DOHH2 (cell line): ENCODE measurements around the gene BATF.

Experiments
- EZH2phosphoT487 ChIP-seq: fragments of 200-600 bp; sonication (generic); IDR thresholded peaks from 2 replicates; pipeline ENCODE4 v1.6.1; 2017; ENCODE audit warnings: borderline replicate concordance, mild to moderate bottlenecking, antibody characterized with exemption, low read length, moderate library complexity, mixed read lengths
- TF ChIP-seq, protein P1 (sequence below): fragments of 200-600 bp; sonication (generic); IDR thresholded peaks from one replicate; pipeline ENCODE4 v1.5.1; 2014; ENCODE audit warnings: antibody characterized with exemption, mild to moderate bottlenecking, low read depth, low read length; ENCODE audit not compliant: poor library complexity, severe bottlenecking

DNA sequence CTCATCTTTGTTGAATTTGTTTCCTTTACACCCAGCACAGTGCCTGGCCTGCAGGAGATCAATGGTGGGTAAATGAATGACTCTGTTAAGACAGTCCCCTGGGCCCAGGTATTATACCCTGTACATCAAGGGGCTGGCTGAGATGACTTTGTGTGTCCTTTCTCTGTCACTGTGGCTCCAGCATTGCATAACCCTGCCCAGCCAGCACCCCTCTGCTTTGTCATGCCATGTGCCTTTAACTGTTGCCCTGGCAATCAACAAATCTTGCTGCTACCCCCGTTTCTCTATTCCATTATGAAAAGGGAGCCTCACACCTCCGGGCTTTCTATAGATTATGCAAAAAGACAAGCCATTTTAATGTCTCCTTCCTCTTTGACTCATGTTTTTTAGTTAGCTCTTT lies 48.5 kb downstream of the BATF start:
- TF ChIP-seq, protein P1, sequence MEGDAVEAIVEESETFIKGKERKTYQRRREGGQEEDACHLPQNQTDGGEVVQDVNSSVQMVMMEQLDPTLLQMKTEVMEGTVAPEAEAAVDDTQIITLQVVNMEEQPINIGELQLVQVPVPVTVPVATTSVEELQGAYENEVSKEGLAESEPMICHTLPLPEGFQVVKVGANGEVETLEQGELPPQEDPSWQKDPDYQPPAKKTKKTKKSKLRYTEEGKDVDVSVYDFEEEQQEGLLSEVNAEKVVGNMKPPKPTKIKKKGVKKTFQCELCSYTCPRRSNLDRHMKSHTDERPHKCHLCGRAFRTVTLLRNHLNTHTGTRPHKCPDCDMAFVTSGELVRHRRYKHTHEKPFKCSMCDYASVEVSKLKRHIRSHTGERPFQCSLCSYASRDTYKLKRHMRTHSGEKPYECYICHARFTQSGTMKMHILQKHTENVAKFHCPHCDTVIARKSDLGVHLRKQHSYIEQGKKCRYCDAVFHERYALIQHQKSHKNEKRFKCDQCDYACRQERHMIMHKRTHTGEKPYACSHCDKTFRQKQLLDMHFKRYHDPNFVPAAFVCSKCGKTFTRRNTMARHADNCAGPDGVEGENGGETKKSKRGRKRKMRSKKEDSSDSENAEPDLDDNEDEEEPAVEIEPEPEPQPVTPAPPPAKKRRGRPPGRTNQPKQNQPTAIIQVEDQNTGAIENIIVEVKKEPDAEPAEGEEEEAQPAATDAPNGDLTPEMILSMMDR, result no peak
- TF ChIP-seq EZH2phosphoT487, result no peak
